ENCODE results near the gene NOTCH2.

The NOTCH2 gene

GRCh38 chr1:119882132-119883049 lies 187.1 kb downstream of the NOTCH2 start:
- no peak for TF ChIP-seq CTCF (conservative IDR thresholded peaks at IDR 0.05)
- no peak overlapping the region for H3K27ac ChIP-seq

- TF ChIP-seq CTCF (conservative IDR thresholded peaks at IDR 0.05), result no peak
- H3K27ac ChIP-seq, result no peak overlapping the region
These were observed 189.7 kb downstream of the NOTCH2 start for GRCh38 chr1:119879510-119880434.

- no peak for TF ChIP-seq CTCF (conservative IDR thresholded peaks at IDR 0.05)
These were observed 191.3 kb downstream of the NOTCH2 start for GRCh38 chr1:119878171-119878570.

GRCh38 chr1:119874186-119874585 lies 195.3 kb downstream of the NOTCH2 start:
- TF ChIP-seq CTCF (conservative IDR thresholded peaks at IDR 0.05), result no peak
- no peak overlapping the region for H3K27ac ChIP-seq

More at GRCh38 chr1:119878171-119878570, 191.3 kb downstream of the NOTCH2 start:
- H3K27ac ChIP-seq, result no peak overlapping the region

GRCh38 chr1:119873135-119874015 lies 196.1 kb downstream of the NOTCH2 start:
- no peak for TF ChIP-seq CTCF (conservative IDR thresholded peaks at IDR 0.05)
- no peak overlapping the region for H3K27ac ChIP-seq

GRCh38 chr1:119871881-119872280 lies 197.6 kb downstream of the NOTCH2 start:
- no peak overlapping the region for H3K27ac ChIP-seq
- TF ChIP-seq CTCF (conservative IDR thresholded peaks at IDR 0.05), result no peak
